UCSD-AML1 (cell line): Measurements from ENCODE around the gene OAF.
"Not testable (repeated sequence)": the region's sequence is repeated elsewhere in the genome, so short reads cannot be mapped to it uniquely, and the experiment has no call there.

Experiments used
- DNase-seq: peaks from one replicate; lab custom pipeline; 2025; ENCODE audit not compliant: unreplicated experiment; lab: John Stamatoyannopoulos, UW

Gene OAF

DNA sequence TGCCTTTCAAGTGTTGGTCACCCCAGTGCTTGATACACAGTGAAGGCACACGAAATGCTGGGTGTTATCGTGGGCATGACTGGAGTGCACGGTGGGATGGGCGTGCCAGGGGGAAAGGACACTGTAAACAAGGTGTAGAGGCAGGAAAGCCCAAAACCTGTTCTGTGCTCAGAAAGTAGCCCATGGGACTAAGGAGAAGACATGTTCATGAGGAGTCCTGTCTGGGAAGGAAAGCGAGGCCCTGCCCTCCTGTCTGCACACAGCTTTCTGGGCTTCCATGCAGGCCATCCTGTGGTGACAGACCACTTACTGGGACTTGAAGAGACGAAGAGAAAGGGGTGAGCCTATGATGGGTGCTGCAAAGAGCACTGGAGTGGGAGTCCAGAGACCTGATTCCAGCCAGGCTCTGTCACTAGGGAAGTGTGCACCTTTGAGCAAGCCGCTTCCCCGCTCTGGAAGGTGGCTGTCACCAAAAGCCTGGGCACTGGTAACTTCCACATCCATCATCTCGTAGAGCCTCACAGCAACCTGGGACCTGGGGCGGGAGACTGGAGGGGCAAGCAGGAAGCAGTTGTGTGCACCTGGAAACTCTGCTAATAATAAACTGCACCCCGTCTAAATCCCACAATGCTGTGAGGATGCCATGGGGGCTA lies 28.3 kb downstream of the OAF start:
- DNase-seq: no peak

DNA sequence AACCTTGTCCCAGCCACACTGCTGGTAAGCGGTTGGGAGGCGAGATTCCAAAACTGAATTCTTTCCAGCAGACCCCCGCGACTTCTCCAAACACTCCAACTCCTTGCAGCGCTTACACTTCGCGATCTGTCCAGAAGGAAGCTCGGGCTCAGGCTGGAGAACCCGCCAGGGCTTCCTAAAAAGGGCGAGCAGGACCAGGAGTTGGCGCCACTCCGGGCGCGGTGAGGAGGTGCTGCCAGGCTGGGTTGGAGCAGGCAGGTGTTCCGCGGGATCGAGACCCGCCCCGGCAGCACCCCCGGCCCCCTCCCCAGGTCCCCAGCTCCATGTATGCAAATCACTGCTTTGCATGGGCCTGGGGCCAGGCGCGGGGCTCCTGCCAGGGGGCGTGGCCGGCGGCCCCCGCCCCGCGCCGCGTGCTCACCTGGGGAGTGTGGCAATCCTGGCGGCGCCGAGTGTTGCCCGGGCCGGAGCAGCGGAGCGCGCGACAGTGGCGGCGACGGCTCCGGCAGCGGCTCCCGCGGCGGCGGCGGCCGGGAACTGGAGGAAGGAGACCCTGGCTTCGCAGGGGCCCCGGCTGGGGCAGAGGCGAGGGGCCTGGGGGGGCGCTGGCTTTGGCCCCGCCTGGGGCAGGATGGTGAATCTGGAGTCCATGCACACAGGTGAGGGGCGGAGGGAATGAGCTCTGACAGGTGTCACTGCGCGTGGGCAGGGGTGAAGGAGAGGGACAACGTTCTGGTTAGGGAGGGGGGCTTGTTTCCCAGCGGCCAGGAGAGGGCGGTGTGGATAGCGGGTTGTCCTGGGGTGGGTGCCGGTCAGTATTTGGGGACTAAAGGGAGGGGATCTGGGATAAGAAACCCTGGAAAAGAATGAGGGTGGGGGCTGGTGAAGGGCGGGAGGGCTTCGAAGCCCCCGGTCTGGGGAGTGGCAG lies 29.1 kb downstream of the OAF start, which contains the start of gene POU2F3:
Gene POU2F3, plus strand, starts transcription at position 428 of the 928 bp plus-strand sequence. Its CDS starts 204 bp downstream, at position 632.
- no peak for DNase-seq

DNA sequence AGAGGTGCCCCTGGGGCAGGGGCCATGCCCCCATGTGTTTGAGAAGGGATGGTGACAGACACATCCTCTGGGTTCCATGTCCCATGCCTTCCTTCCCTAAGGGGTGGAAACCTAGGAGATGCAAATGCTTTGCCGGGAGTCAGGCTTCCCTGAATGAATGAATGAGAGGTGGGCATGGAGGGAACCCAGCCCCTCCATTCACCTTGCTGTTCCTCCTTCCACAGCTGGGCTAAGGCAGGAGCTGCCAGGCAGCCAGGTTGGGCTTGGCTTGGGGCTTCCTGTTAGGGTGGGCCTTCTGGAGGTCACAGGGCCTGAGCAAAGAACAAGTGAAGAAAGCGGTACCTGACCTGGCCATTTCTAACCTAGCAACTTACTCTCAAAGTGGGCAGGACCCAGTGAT lies 30.0 kb downstream of the OAF start:
- DNase-seq: no peak

DNA sequence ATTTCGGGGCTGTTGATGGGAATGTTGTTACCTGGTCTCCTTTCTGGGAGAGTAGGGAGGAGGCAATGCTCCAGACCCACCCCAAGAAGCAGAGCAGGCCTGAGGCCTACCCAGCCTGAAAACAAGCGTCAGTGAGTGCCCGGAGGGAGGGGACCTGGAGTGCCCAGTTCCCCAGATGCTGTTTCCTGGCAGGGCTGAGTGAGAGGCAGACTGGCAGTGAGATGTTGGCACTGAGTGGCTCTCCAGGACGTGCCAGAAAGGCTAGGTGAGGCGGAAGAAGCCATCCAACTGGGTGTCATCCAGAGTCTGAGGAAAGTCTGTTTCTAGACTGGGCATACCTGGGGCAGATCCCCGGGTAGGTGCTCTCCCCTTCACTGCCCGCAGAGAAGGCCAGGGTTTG lies 30.4 kb downstream of the OAF start:
- DNase-seq: no peak

DNA sequence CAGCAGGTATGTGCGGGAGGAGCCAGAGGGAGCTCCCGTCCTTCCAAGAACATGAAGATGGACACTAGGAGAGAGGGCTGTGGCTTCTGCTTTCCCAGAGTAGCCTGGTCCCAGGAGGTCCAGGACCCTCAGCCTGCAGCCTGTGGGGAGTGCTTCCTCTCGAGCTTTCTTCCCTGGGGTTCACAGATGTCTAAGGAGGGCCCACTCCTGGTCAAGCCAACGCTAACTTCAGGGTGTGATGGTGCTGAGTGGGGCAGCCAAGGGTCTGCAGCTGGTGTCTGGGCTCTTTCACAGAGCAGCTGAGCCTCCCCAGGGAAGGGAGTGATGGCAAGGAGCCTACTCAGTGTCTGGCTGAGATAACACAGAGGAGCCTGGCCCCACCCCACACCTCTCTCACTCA lies 32.4 kb downstream of the OAF start:
- no peak for DNase-seq

DNA sequence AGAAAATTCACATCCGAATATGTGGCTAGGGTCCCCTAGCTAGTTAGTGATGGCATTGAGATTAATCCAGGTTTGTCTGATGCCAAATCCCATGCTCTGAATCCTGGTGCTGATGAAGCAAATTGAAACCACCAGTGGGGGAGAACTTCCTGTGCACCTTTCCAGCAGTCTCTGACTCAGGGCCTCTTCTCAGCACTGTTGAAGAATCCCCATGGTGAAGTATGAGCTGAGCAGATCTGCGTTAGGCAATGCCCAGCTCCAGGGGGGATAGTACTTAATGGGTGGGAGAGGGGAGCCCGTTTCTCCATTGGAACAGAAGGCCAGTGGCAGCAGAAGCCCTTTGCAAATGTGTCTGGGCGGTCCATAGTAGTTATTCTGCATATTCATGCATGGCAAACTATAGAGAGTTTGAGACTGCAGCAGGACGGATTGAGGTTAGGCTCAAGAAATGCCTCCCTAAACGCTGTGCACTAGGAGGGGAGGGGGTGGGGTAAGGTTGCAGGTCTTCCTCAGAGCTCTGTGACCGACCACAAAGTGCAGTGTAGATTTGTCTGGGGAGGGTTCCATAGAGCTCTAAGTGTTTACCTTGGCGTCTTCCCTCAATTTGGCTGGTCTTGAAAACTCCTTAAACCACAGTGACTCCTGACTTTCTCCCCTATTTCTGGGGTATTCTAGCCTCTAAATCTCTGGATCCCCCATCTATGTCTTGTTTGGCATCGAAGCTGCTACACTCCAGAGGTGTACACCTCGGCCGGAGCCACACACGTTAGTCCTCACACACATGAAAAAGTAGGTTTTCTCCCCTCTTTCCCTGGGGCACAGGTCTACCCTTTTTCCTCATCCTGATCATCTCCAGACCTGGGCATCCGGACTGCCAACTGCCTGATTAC lies 33.9 kb downstream of the OAF start:
- no peak for DNase-seq

DNA sequence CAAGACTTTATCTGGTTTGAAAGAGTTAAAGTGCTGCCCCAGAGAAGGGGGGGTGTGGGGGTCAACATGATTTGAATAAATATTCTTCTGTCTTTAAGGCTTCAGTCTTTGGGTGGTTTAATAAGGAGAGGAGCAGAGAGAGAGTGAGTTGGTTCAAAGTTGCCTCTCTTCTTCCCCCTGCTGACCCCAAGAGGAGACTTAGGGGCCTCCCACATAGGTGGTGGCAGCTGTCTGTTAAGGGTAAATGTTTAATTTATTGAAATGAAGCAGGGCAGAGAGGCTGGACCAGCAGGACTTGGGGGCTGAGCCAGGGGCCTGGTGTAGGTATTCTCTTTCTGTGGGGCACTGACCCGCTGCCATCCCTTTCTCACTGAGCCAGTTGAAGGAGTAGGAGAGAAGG lies 34.6 kb downstream of the OAF start:
- no peak for DNase-seq

DNA sequence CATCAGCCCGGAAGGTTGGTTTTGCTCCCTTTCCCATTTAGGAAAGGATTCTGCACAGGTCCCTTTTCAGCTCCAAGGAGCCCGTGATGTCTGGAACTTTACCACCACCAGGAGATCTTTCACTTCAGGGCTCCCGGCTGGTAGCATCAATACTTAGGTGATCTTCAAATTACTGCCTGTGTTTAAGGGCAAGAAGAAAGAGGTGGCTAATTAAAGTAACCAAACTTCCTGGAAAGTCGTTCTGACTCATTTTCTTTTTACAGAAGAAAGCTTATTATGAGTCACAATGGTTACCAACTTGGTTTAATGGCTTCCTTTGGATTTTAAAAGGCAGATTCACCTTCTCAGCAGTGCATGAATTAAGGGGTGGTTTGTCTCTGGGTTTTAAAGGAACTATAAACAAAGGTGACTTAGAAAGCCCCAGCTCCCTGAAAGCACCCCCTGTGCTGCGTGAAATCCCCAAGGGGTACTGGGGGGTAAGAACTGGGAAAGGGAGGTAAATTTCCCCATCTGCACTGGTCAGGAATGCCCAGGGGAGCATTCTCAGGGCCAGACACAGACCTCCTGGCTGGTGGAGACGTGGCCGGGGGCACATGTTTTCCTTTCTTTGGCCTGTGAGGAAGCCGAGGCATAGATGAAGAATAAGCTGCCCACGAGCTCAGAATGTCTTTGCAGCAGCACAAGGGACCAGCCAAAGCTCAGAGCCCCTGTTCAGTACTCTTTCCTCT lies 37.9 kb downstream of the OAF start:
- no peak for DNase-seq

DNA sequence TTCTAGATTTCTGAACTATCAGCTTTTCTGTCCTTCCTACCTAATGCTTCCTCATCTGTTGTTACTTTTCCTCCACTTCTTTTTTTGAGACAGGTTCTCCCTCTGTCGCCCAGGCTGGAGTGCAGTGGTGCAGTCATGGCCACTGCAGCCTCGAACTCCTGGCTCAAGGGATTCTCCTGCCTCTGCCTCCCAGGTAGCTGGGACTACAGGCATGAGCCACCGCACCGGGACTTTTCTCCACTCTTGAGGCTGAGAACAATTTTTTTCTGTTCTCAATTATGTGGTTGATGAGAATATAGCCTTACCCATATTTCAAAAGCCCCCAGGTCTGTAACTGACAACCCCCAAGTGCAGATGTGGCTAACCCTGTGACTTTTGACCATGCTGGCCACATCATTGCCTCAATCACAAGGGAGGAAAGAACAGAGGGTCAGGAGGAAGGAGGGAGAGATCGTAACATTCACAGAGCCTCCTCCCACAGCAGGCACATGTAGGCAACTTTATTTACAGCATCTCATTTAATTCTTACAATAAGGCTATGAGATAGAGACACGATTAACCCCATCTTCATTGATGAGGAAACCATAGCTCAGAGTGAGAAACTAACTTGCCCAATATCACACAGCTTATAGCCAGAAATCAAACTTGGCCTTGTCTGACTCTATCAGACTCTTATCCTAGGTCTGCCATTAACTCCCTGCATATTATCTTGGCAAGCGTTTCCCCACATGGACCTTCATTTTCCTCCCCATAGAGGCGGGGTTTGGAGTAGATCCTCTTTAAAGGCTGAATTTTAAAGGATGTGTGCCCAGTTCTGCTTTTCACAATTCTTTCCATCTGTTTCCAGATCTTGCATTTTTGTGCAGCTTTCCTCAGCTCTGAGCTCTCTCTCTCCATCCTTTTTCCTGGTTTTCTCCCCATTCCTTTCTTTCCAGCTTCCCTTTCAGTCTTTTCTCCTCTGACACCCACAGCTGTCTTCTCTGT lies 38.7 kb downstream of the OAF start:
- DNase-seq: no peak

DNA sequence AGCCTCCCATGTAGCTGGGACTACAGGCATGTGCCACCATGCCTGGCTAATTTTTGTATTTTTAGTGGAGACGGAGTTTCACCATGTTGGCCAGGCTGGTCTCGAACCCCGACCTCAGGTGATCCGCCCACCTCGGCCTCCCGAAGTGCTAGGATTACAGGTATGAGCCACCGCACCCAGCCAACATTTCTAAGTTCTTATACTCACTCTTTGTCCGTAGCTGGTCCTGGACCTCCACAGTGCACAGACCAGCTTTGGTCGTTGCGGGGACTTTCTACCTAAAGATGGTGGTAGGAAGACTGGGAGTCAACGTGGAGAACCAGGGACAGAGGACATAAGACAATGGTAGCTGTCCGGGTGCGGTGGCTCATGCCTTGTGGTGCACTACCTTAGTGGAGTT lies 42.5 kb downstream of the OAF start:
- DNase-seq: not testable (repeated sequence)

DNA sequence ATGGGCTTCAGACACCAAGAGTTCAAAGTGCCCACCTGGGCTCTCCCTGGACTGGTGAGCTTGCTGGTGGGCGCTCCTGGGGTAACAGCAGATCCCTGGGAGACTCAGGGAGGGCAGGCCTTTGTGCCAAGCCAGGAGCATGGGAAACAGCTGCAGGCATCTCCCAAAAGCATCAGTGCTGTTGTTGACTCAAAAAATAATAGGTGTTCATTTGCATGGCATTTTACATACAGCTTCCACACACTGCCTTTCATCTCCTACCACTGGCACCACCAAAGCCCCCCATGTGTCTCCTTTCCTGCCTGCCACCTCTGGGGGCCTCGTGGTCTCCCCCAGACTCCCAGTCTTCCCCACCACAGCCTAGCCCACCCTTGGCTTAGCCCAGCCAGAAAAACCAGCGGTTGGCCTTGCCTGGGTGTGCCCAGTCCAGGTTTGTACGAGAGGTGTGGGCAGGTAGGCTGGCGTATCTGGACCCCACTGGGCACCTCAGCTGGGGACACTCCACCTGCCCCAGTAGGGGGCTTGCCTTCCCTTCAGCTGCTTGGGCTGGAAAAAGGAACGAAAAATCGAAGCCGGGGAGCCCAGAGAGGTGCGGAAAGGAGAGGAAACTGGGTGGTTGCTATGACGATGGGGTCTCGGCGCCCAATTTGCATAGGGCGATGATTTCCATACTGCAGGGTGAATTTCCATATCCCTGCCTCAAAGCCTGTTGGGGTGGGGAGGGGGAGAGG lies 44.1 kb downstream of the OAF start:
- DNase-seq: no peak

DNA sequence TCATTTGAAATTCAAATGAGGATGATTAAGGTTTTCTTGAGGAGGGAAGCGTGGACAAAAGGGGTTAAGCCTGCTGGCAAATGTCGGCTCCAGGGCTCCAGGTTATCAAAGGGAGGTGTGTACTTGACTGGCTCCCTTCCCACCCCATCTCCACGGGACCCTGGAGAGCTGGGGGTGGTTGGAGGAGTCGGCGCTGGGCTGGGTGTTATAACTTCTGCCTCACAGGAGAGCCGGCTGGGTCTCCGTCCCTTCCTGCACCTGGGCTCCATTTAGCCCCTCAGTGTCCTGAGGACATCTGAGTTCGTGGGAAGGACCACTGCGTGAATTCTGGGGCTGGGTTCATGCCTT lies 44.7 kb downstream of the OAF start:
- DNase-seq: no peak

DNA sequence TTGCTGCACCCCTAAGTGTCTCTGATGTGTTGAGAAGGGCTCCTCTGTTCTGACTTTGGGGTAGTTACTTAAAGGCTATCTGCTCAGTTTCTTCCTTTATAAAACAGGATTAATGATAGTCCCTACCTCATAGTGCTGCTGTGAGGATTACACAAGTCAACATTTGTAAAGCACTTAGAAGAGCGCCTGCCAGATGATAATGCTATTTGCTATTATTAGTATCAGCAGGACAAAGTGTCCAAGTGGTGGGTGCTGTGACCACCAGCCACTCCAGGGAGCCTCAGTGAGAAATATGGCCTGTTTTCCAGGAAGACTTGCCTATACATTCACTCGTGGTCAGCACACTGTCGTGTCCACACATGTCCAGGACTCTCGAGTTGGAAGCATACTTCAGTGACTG lies 45.3 kb downstream of the OAF start:
- DNase-seq: no peak

DNA sequence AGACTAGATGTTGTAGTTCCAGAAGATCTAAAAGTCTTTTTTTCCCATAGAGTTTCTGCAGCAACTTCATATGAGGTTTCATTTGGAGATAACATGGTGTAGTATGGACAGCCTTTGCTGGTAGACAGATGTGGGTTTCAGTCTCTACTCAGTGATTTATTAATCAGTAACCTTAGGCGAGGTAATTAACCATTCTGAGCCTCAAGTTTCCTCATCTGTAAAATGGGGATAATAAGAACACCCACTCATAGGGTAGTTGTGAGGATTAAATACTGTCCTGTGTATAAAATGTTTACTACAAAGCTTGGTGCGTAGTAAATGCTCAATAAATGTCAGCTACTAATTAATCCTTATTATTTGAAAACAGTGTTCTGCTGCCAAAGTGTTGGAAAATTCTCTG lies 45.9 kb downstream of the OAF start:
- DNase-seq: no peak

DNA sequence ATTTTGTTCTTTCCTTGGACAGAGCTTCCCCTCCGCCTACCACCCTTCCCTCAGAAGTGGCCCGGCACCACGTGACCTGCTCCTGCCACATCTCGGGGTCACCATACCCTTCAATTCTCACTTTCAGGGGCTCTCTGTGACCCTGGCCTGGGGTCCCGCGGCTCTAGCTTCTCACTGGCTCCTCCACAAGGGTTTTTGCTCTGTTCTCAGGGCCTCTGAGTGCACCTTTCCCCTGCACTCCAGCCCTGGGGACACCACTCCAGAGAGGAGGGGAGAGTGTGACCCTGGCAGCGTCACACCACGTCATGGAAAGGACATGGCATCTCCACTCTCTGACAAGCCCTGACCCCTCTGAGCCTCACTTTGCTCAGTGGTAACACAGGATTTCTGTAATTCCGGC lies 46.5 kb downstream of the OAF start:
- no peak for DNase-seq

DNA sequence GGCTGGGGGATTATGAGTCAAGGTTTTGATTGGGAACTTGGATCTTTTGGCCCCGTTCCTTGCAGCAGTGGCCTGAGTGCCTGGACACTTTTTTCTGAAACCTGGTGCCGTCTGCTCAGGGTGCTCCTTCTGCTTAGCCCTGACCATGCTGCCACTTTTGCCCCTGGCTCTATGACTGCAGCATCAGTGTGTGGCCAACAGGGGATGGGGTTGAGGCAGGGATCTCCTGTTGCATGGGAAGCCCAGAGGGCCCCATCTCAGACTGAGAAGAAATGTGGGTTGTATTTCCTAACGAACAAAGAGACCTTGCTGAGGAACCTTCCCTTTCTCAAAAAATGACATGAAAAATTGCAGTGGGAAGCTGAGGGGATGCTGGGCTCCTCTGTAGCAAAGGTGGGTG lies 47.8 kb downstream of the OAF start:
- DNase-seq: no peak

DNA sequence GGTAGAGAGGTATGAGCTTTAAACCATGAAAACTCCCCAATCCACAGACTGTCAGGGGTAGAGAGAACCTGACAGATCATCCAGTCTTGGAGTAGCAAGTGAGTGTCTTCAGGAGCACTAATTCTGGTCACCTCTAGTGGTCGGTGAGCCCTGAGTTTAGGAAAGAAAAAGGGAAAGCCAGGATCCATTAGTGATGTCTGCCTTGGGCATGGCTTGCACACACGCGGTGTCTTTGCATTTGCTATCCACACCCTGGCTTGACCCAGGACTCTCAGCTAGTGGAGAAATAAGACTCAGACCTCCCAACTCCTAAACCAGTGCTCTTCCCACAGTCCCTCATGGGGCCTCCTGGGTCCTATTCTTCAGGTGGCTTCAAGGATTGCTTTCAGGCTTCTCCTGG lies 48.4 kb downstream of the OAF start:
- no peak for DNase-seq

DNA sequence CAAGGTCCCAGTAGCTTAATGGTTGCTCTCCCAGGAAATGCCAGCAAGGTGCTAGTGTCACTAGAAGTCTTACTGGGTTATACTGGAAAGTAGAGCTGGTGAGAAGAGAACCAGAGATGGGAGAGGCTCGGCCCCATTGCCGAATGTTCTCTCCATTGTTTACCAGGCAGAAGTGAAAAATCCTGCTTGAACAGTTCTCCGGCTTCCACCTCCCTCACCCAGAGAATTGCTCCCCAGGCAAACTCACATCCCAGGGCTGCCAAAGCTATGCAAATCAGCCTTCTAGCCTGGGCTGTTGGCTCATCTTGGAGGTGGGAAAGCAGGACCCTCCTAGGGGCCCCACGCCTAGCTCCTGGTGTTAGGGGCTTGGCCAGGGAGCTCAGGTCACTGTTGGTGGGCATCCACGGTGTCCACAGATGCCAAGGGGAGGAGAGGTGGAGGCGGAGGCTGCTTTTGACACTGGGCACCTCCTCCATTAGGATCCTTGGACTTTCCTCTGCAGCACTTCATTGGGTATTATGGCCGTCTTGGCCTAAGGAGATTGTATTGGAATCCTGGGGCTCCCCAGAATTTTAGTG lies 49.2 kb downstream of the OAF start:
- DNase-seq: no peak

DNA sequence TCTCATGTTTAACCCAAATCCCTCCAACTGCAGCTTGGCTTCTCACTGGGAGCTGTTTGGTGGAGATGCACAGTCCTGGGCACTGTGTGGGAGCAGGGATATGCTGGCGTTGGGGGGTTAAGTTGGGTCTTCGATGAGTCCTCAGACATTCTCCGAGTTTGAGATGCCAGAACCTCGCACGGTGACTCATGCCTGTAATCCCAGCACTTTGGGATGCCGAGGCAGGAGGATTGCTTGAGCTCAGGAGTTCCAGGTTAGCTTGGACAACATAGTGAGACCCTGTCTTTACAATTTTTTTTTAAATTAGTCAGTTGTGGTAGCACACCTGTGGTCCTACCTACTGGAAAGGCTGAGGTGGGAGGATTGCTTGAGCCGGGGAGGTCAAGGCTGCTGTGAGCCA lies 49.8 kb downstream of the OAF start:
- DNase-seq: no peak
